DMS153 (cell line): Measurements from ENCODE around the gene CCDC8.
"Not testable (repeated sequence)": the region's sequence is repeated elsewhere in the genome, so short reads cannot be mapped to it uniquely, and the experiment has no call there.

ENCODE experiments used
- DNase-seq: peaks from one replicate; lab custom pipeline; 2025; lab: John Stamatoyannopoulos, UW

Gene CCDC8

DNA sequence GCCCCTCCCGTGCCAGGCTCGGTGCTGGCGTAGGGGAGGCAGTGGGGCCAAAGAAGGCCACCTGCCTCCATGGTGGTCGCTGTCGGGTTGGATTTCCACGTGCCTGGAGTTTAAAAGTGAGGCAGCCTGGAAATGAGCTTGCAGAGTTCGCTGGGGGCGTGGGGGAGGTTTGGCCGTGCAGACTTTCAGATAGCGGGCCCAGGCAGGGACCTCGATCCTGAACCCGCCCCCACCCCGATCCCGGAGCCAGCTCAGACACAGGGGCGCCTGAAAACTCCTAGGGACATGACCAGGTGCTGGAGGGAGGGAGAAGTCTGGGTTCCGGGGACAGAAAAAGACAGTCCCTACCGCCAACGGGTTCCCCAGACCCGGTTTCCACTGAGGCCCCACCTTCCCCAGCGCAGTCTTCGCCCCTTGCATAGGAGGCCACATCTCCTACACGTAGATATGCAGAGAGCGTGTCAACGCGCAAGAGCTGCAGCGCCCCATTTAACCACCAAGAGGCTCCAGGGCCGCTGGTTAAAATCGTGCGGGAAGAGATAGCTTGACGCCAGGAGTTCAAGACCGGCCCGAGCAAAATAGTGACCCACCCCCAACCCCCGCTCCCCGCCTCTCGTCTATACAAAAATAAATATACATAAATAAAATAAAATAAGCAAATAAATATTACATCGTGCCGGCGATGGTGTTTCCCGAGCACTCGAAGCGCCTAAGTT, 8.5 kb downstream of the CCDC8 start:
- no peak for DNase-seq

DNA sequence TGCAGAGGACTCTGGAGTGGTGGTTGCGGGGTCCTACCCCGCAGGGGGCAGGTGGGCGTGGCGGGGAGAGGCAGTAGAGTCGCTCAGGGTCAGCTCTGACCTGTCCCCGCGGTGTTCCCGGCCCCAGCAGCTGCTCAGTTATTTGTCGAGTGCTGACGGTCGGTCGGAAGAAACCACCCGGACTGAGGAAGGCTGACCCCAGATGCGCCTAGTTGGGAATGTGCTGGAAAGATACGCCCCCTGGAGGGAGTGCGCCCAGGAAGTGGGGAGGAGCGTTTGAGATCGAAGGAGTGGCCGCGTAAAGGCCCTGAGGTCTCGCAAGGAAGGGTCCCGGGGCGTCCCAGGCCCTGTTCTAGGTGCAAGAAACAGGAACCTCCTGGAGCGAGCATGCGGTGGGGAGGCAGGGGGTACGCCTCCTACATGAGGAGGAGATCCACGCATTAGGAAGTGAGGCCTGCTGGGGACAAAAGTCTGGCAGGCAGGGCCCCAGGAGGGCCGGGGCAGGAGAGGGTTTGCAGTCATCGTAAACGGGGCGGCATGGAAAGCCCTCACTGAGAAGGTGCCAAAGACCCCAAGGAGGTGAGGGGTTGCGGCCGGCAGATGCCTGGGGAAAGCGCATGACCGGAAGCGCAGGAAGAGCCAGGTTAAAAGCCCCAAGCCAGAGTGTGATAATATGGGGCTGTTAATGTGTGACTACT, 9.2 kb downstream of the CCDC8 start:
- peak; percentile 7 for DNase-seq

DNA sequence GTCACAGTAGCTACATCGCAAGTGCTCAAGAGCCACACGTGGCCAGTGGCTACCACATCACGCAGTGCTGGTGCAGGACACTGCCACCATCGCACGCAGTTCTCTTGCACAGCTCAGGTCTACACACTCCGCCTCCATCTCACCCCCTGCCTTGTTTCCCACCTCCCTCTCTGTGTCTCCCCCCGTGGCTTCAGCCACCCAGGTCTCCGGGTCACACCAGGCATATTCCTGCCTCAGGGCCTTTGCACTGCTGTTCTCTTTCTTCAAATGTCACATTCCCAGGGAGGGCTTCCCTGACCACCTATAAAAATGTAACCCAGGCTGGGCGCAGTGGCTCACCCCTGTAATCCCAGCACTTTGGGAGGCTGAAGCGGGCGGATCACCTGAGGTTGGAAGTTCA, 10.6 kb downstream of the CCDC8 start:
- no peak for DNase-seq

DNA sequence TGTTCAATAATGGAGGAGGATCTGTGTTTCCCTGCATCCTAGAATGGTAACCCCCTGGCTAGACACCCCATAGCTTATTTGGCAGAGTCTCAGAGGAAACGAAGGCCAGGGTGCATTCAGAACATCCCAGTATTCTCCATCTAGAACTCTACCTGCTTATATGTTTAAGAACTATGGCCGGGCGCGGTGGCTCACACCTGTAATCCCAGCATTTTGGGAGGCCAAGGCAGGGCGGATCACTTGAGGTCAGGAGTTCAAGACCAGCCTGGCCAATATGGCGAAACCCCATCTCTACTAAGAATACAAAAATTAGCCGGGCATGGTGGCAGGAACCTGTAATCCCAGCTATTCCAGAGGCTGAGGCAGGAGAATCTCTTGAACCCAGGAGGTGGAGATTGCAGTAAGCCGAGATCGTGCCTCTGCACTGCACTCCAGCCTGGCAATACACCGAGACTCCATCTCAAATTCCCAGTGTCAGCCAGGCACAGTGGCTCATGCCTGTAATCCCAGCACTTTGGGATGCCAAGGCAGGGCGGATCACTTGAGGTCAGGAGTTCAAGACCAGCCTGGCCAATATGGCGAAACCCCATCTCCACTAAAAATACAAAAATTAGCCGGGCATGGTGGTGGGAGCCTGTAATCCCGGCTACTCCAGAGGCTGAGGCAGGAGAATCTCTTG, 15.4 kb downstream of the CCDC8 start:
- DNase-seq: not testable (repeated sequence)

DNA sequence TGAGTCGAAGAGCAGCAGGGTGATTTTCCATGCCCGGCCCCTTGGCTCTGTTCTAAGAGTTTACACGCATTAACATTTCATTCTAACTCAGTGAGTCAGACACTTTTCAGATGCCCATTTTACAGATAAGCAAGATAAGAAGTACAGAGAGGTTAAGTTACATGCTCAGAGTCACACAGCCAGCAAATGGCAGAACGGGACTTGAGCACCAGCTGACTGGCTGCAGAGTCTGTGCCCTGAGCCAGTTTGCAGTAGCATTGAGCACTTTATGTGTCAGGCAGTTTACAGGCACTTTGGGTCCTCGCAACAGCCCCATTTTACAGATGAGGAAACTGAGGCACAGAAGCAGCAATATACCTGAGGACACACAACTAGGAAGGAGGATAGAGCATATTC, 19.0 kb downstream of the CCDC8 start:
- DNase-seq: no peak

DNA sequence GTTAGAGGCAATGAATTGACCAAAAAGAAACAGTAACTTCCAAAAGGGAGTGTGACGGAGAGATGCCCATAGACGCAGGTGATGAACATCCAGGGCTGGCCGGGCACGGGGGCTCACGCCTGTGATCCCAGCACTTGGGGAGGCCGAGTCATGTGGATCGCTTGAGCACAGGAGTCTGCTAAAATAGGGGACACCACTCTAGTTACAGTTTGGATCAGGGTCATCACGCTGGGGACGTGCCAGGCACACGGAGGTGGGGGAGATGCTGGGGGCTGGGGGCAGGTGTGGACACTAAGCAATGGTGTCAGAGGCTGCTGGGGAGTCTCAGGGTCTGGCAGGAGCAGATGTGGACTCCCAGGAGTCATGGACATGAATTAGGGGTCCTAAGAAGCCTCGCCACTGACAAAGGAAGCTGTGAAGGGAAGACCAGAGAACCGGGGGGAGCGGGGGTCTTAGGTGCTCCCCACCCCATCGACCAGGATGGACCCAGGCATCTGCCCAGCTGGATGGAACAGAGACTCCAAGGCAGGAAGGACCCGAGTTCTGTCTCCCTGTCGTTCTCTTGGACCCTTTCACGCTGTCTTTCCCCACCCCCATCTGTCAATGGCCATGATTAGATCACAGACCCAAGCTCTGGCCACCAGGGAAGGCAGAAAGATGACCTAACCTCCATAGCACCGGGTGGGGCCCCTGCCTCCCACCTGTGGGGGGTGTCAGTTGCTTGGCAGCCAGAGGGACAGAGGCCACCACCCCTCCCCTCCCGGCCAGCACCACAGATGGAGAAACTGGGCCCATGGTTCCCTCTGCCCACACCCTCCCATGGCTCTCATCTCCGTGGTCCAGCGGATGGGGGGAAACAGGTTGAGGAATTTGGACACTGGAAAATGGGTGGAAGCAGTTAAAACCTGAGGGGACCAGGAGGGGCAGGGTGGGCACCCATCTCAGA, 19.6 kb downstream of the CCDC8 start:
- DNase-seq: no peak

DNA sequence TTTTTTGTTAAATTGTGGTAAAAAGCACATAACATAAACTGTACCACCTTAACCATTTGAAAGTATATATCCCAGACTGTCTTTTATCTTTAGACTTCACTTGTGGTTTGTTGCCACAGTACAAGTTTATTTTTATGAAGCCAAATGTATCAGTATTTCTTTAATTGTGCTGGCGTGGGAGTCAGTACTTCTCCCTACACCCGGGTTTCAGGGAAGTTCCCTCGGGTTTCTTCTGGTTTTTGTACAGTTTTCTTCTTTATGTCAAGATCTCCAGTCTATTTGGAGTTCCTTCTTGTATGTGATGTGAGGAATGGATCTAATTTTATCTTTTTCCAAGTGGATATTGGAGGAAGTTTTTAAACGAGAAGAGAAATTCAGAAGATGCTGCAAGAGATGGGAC, 20.5 kb downstream of the CCDC8 start:
- DNase-seq: no peak

DNA sequence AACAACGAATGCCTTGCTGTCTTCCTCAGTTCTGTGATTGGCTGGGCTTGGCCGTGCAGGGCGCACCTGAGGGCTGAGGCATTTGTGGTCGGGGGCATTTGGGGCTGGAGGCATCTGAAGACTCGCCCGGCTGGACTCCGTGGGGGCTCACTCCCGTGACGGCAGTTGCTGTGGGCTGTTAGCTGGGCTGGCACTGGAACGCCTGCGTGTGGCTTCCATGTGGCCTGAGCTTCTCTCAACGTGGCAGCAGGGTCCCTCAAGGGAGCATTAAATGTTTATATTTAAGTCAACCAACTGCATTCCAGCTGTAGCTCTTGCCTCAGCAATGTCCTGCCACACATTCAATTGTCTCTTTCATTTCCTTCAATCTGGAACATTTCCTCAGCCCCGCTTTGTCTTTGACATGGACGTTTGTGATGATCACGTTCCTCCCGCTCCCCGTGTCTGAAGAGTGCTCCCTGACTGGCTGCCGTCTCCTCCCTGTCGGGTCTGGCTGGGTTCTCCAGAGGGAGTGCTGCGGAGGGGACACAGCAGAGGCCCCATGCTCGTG, 21.0 kb downstream of the CCDC8 start:
- no peak for DNase-seq

DNA sequence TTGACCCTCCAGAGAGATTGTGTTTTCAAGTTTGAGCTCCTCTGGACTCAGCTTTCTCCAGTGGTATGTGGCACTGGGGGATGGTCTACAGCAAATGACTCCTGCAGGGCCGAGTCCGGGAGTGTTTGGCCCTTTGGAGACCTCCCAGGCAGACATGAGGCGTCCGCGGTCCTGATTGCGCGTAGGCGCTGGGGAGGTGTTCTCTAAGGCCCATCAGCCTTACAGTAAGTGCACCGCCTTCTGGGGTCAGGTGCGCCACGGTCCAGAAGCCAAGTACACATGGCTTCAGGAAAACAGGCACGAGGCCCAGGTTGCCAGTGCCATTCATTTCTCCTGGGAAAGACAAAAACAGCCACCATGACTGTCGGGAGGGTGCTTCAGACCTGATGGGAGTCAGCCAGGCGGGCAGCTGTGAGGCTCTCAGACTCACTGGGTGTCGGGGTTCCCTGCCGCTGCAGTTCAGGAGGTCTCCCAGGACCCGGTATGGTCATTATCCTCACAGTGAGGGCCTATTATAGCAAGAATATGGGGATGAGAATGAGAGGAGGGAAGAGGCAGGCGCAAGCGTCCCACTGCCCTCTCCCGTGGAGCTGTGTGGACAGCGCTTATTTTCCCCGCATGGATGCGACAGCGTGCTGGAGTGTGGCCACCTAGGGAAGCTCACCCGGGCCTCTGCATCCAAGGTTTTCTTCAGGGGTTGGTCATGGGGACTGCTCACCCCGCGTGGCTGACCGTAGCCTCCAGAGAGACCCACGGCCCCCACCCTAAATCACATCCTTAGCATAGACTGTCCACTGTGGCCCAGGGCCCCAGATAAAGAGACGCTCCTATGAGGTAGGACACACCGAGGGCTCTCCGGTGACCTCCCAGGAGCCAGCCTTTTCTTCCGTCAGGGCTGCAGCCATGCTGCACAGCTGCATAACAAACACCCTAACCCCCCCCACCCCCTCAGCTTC, 21.8 kb downstream of the CCDC8 start:
- no peak for DNase-seq

DNA sequence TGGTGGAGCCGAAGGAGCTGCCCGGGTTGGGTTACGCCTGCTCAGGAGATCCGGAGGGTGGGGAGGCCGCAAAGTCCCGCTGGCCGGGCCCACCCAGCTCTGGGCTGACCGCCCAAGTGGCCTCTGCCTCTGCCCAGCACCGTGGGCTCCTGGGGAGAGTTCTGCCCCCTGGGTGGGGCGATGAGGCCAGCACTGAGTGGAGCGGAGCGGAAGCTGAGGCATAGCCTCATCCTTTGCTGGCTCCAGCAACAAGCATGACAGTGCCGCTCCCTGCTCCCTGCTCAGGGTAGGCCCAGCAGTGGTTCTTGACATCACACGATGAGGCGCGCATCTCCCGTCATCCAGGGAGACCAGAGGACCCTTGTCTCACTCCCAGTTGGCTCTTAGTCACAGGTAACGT, 22.5 kb downstream of the CCDC8 start:
- no peak for DNase-seq

DNA sequence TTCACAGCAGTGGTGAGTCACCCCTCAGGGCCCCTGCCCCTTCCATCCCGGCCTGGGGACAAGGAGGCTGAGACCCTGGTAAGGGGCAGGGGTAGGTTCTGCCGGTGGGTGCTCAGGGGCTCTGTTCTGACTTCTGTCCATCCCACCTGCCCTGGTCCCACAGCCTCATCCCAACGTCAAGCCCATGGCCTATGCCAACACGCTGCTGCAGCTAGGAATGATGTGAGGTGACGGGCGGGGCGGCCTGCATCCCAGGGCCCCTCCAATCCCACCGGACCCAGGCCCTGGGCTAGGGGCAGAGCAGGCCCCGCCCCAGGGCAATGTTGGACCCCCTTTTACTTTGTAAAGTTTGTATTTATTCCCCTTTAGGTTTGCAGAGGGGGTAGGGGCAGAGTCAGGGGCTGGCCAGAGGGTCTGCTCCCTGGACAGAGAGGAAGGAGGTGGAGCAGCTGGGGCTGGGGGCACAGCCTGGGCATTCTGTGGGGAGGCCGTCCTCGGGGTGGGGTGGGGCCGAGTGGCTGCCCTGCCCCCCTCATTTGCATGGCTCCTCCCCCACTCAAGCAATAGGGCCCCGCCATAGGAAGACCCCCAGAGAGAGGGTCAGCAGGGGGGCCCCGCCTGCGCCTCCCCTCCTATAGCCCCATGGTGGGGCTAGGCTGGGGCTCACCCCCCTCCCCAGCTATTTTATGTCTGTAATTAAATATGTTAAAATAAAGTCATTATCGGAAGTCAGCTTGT, 23.1 kb downstream of the CCDC8 start:
- no peak for DNase-seq

DNA sequence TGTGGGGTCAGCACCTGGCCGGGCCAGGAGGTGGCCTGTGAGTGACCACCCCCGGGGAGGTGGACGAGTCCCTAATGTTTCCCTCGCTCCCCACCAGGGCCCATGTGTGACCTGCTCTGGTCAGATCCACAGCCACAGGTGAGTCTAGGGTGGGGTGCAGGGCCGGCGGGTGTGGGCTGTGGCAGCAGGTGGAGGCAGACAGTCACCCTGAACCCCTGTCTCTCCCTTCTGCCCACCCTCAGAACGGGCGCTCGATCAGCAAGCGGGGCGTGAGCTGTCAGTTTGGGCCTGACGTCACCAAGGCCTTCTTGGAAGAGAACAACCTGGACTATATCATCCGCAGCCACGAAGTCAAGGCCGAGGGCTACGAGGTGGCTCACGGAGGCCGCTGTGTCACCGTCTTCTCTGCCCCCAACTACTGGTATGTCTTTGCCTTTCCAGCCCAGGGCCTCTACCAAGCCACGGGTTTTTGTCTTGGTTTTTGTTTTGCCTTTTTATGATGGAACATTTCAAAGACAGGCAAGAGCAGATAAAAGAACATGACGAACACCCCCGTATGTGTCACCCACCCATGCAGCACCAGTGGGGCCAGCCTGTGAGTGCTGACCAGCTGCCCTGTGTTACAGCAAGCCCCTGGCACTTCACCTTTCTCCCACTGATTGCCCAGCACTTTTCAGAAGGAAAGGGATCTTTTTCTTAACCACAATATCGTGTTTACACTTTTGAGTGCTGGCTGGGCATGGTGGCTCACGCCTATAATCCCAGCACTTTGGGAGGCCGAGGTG, 24.9 kb downstream of the CCDC8 start:
- DNase-seq: no peak

DNA sequence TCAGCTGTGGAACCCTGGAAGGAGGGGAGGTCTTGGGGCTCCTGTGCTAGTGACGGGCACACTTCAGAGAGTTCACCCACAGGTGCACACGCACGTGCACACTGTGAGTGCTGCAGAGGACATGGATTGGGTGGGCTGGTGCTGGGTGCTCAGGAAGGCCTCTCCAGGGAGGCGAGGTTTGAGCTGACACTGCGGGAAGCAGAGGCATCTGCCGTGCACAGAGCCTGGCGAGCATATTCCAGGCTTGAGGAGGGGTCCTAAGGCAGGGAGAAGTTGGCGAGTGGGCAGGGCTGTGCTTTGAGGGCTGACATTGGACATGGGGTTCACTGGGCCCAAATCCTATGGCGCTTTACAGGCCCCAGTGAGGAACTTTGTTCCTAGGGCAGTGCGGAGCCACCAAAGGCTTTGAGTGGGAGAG, 25.6 kb downstream of the CCDC8 start:
- DNase-seq: no peak

DNA sequence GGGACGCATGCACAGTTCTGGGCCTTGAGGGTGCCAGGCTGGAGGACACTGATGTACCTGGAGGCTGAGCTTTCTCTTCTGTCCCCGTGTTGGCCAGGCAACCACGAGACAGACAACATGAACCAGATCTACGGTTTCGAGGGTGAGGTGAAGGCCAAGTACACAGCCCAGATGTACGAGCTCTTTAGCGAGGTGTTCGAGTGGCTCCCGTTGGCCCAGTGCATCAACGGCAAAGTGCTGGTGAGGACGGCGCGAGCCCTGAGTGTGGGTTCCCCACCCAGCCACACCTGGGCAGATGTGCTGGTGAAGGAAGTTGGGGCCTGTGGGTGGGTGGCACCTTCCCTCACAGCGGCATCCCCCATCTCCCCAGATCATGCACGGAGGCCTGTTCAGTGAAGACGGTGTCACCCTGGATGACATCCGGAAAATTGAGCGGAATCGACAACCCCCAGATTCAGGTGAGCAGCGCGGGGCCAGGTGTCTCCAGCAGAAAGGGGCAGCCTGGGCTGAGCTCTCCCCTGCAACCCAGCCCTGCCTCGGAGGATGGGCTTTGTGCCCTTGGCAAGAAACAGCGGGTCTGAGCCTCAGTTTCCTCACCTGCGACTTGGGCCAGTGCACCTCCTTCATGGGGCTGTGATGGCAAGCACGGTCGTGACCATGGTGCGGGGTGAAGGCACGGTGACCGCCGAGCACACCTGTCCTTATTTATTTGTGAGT, 26.2 kb downstream of the CCDC8 start:
- no peak for DNase-seq

DNA sequence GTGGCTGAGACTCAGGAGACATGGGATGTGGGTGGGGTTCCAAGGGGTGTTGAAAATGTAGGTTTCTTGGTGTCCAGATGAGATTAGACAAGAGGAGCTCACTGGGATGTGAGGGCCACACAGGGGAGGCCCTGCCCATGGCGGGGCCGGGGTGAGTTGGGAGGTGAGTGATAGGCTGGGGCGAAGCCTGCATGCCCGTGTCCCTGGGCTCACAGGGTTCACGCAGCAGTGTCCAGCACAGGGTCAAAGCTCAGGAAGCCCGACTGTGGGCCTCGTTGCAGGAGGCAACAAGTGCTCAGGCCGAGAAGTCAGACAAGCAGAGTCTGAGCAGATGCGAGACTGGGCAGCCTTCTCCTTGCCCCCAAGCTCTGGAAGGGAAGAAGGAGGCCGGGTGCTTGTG, 27.2 kb downstream of the CCDC8 start:
- no peak for DNase-seq

DNA sequence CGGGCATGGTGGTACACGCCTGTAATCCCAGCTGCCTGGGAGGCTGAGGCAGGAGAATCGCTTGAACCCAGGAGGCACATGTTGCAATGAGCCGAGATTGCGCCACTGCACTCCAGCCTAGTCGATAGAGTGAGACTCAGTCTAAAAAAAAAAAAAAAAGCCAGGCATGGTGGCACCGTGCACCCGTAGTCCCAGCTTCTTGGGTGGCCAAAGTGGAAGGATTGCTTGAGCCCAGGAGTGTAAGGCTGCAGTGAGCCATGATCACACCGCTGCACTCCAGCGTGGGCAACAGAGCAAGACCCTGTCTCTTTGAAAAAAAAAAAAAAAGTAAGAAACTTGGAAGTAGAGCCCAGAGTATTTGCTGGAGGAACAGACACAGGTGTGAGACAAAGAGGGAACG, 27.7 kb downstream of the CCDC8 start:
- no peak for DNase-seq

DNA sequence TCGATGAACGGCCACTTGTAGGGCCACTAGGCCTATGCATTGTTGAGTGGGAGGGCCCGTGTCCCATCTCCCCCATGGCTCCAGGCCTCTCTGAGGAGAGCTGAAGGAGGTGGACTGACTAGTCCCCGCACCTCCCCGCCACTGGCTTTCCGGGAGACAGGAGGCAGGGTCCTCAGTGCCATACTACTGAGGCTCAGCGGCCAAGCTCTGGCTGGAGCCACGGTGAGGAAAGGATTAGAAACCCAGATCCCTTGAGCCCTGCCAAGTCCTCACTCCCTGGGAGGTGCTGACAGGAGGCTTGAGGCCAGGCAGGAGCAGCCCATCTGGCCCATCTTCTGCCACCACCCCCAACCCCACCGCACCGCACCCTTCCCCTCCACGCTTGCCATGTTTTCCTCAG, 29.0 kb downstream of the CCDC8 start:
- no peak for DNase-seq

DNA sequence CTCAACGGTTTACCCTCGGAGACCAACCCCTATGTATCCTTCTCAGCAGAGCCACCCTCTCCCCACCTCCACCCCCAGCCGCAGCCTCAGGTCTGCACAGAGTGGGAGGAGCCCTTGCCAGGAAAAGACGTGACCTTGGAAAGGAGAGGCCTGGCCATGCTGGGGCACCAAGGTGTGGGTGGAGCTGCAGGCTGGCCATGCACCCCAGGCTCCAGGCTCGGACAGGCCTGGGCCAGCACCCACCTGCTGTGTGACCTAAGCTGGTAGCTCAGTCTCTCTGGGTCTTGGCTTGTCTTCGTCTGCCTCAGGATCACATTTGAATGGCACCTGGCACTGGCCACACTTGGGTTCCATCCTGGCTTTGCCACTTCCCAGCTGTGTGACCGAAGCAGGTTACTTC, 29.5 kb downstream of the CCDC8 start:
- DNase-seq: no peak
